Keratinocyte (primary cell): ENCODE results near the gene MBTPS2. TPM values are rescaled to one million over a fixed set of nuclear protein-coding genes. Genes with fewer than 3 reads are reported as not detected.

Source experiments
- DNase-seq: peaks from one replicate; pipeline ENCODE4 v3.0.0-alpha.2; 2011; ENCODE audit warnings: low read depth, missing footprints, low spot score
- FAIRE-seq: peaks from 2 replicates; lab custom pipeline; 2011; peaks lifted over from hg19 to GRCh38; lab: Jason Lieb, UNC
- H2AFZ ChIP-seq: 2 replicates; pipeline ENCODE4 v1.6.0; 2012; ENCODE audit warnings: low read length, control low read depth, inconsistent platforms; ENCODE audit not compliant: control insufficient read depth
- H3K27ac ChIP-seq: 2 replicates; pipeline ENCODE4 v1.5.1; 2011; ENCODE audit warnings: low read length; ENCODE audit not compliant: control insufficient read depth, insufficient read depth
- H3K27me3 ChIP-seq: 3 replicates; pipeline ENCODE4 v1.6.0; 2011; ENCODE audit warnings: low read length; ENCODE audit not compliant: control insufficient read depth, insufficient read depth; ENCODE audit errors: extremely low read depth
- H3K36me3 ChIP-seq, 2 experiments: 2 replicates in 1 of 2; 3 replicates in 1 of 2; pipeline ENCODE4 v1.5.1; 2011; ENCODE audit warnings: low read length in 2 of 2, mild to moderate bottlenecking in 1 of 2; ENCODE audit not compliant: control insufficient read depth in 2 of 2, insufficient read depth in 2 of 2; ENCODE audit errors: extremely low read depth in 1 of 2
- H3K4me1 ChIP-seq: 3 replicates; pipeline ENCODE4 v1.5.1; 2011; ENCODE audit warnings: low read length; ENCODE audit not compliant: control insufficient read depth, insufficient read depth; ENCODE audit errors: extremely low read depth
- H3K4me2 ChIP-seq: 3 replicates; pipeline ENCODE4 v1.6.0; 2011; ENCODE audit warnings: low read depth, low read length; ENCODE audit not compliant: control insufficient read depth, insufficient read depth; ENCODE audit errors: extremely low read depth
- H3K4me3 ChIP-seq, 3 experiments: fragments of 200-600 bp in 1 of 3; sonication (generic) in 1 of 3; 2 replicates in 2 of 3; 3 replicates in 1 of 3; pipeline ENCODE4 v1.5.1; 2011 to 2016; ENCODE audit warnings: low read length in 3 of 3, mild to moderate bottlenecking in 3 of 3, control low read depth in 2 of 3, inconsistent platforms in 1 of 3, low read depth in 1 of 3, mixed read lengths in 1 of 3, mixed run types in 1 of 3, moderate library complexity in 1 of 3; ENCODE audit not compliant: control insufficient read depth in 2 of 3, insufficient read depth in 2 of 3; ENCODE audit errors: extremely low read depth in 1 of 3
- H3K79me2 ChIP-seq: 2 replicates; pipeline ENCODE4 v1.6.0; 2012; ENCODE audit warnings: low read length; ENCODE audit not compliant: control insufficient read depth, insufficient read depth
- H3K9ac ChIP-seq: 3 replicates; pipeline ENCODE4 v1.6.0; 2011; ENCODE audit warnings: low read length; ENCODE audit not compliant: control insufficient read depth, insufficient read depth; ENCODE audit errors: extremely low read depth
- H3K9me1 ChIP-seq: 3 replicates; pipeline ENCODE4 v1.6.0; 2011; ENCODE audit warnings: low read length; ENCODE audit not compliant: control insufficient read depth, insufficient read depth; ENCODE audit errors: extremely low read depth
- H3K9me3 ChIP-seq: 2 replicates; pipeline ENCODE4 v1.5.1; 2012; ENCODE audit warnings: low read depth, low read length; ENCODE audit not compliant: control insufficient read depth
- H4K20me1 ChIP-seq: 3 replicates; pipeline ENCODE4 v1.6.0; 2011; ENCODE audit warnings: low read length; ENCODE audit not compliant: control insufficient read depth, insufficient read depth; ENCODE audit errors: extremely low read depth
- CTCF ChIP-seq, 3 experiments: IDR thresholded peaks in 1 of 3; conservative IDR thresholded peaks in 1 of 3; optimal IDR thresholded peaks in 1 of 3; 2 replicates in 2 of 3; 3 replicates in 1 of 3; pipeline versions ENCODE3 to v1.5.1; 2011; ENCODE audit warnings: low read length in 3 of 3, mild to moderate bottlenecking in 3 of 3, moderate library complexity in 2 of 3, control low read depth in 1 of 3, inconsistent platforms in 1 of 3; ENCODE audit not compliant: insufficient read depth in 2 of 3; ENCODE audit errors: extremely low read depth in 1 of 3
- EZH2 ChIP-seq: IDR thresholded peaks from one replicate; pipeline ENCODE4 v1.6.1; 2012; ENCODE audit warnings: inconsistent platforms, mild to moderate bottlenecking, low read length, moderate library complexity
- dilution Hi-C: fragments of 300-500 bp; cut with MboI; formaldehyde crosslinking; loops from one replicate; pipeline ENCODE4 v1.7.0; 2020; ENCODE audit warnings: low sequenced_read_pairs; ENCODE audit not compliant: extremely low pct_ligation_motif_present
- polyA plus RNA-seq, 5 experiments: library from polyadenylated mRNA; depleted of rRNA in 3 of 5; stranded (reverse) in 3 of 5; stranded (forward) in 1 of 5; unstranded in 1 of 5; fragments of >200 nt; gene quantifications; 1 replicate in 1 of 5; 2 replicates in 3 of 5; 3 replicates in 1 of 5; pipeline versions ENCODE4 v1.2.1 to v1.2.3, GENCODE V29; 2011 to 2012; ENCODE audit warnings: missing spikeins in 2 of 5, low read depth in 1 of 5, low replicate concordance in 1 of 5

Gene MBTPS2
- polyA plus RNA-seq, 1 donor (not counting 4 experiments of a cell fraction or from before 2014, with no cell fraction given) = 15.7 TPM

GRCh38 chrX:21905313-21905712 lies 65.9 kb downstream of the MBTPS2 start:
- DNase-seq (no peak), FAIRE-seq (no peak)
- no peak overlapping the region for H3K9ac ChIP-seq
- no peaks in the 10 kb centered on the region for H4K20me1 ChIP-seq
- no peaks in the 10 kb centered on the region for H3K9me3 ChIP-seq
- no peak for TF ChIP-seq CTCF (optimal IDR thresholded peaks at IDR 0.05 in 1 of 3, IDR thresholded peaks at IDR 0.05 in 1 of 3, conservative IDR thresholded peaks at IDR 0.05 in 1 of 3; ENCODE audit: extremely low read depth in 1 of 3, insufficient read depth in 2 of 3, low read length in 3 of 3)
- TF ChIP-seq EZH2 = no peak
- H2AFZ ChIP-seq = no peak overlapping the region
- no peaks in the 10 kb centered on the region for H3K36me3 ChIP-seq
- no peak overlapping the region for H3K4me2 ChIP-seq
- H3K9me1 ChIP-seq = no peaks in the 10 kb centered on the region
- dilution Hi-C loops = no loop called here
- H3K27me3 ChIP-seq = no peaks in the 10 kb centered on the region
- H3K27ac ChIP-seq = no peak overlapping the region
- peaks cover 3% of the 10 kb centered on the region for H3K4me1 ChIP-seq
- no peaks in the 10 kb centered on the region for H3K79me2 ChIP-seq
- H3K4me3 ChIP-seq = no peak overlapping the region

GRCh38 chrX:21905953-21906352 lies 66.5 kb downstream of the MBTPS2 start:
- Histone ChIP-seq H3K9me1 (no peaks in the 10 kb centered on the region), H3K9ac (no peak overlapping the region), H3K27me3 (no peaks in the 10 kb centered on the region), H3K79me2 (no peaks in the 10 kb centered on the region), H3K9me3 (no peaks in the 10 kb centered on the region), H3K4me2 (no peak overlapping the region), H2AFZ (no peak overlapping the region), H4K20me1 (no peaks in the 10 kb centered on the region), H3K4me1 (peaks cover 3% of the 10 kb centered on the region), H3K36me3 (no peaks in the 10 kb centered on the region), H3K4me3 (no peak overlapping the region), H3K27ac (no peak overlapping the region)
- no peak for DNase-seq
- dilution Hi-C loops = no loop called here
- no peak for TF ChIP-seq CTCF (optimal IDR thresholded peaks at IDR 0.05 in 1 of 3, IDR thresholded peaks at IDR 0.05 in 1 of 3, conservative IDR thresholded peaks at IDR 0.05 in 1 of 3; ENCODE audit: extremely low read depth in 1 of 3, insufficient read depth in 2 of 3, low read length in 3 of 3)
- no peak for TF ChIP-seq EZH2
- no peak for FAIRE-seq
